Cardiac fibroblast (primary cell): ENCODE measurements around the gene MEPCE.
"Not testable (repeated sequence)": the region's sequence is repeated elsewhere in the genome, so short reads cannot be mapped to it uniquely, and the experiment has no call there.

ENCODE experiments used
- DNase-seq, 2 donors: peaks; one replicate each; pipeline versions ENCODE4 v3.0.0 to v3.0.0-alpha.2; 2010; ENCODE audit warnings: low read depth in 2 of 2
- H3K4me3 ChIP-seq, 2 donors: replicated peaks in 1 of 2; 1 replicate in 1 of 2; 2 replicates in 1 of 2; pipeline ENCODE4 v1.5.1; 2011; ENCODE audit warnings: low read depth in 2 of 2, low read length in 2 of 2, mild to moderate bottlenecking in 2 of 2, moderate library complexity in 1 of 2
- TF ChIP-seq, protein P1 (sequence below): IDR thresholded peaks from one replicate; pipeline ENCODE4 v1.5.1; 2011; ENCODE audit warnings: low read depth, mild to moderate bottlenecking, low read length, inconsistent platforms

MEPCE gene, protein sequence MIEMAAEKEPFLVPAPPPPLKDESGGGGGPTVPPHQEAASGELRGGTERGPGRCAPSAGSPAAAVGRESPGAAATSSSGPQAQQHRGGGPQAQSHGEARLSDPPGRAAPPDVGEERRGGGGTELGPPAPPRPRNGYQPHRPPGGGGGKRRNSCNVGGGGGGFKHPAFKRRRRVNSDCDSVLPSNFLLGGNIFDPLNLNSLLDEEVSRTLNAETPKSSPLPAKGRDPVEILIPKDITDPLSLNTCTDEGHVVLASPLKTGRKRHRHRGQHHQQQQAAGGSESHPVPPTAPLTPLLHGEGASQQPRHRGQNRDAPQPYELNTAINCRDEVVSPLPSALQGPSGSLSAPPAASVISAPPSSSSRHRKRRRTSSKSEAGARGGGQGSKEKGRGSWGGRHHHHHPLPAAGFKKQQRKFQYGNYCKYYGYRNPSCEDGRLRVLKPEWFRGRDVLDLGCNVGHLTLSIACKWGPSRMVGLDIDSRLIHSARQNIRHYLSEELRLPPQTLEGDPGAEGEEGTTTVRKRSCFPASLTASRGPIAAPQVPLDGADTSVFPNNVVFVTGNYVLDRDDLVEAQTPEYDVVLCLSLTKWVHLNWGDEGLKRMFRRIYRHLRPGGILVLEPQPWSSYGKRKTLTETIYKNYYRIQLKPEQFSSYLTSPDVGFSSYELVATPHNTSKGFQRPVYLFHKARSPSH

DNA sequence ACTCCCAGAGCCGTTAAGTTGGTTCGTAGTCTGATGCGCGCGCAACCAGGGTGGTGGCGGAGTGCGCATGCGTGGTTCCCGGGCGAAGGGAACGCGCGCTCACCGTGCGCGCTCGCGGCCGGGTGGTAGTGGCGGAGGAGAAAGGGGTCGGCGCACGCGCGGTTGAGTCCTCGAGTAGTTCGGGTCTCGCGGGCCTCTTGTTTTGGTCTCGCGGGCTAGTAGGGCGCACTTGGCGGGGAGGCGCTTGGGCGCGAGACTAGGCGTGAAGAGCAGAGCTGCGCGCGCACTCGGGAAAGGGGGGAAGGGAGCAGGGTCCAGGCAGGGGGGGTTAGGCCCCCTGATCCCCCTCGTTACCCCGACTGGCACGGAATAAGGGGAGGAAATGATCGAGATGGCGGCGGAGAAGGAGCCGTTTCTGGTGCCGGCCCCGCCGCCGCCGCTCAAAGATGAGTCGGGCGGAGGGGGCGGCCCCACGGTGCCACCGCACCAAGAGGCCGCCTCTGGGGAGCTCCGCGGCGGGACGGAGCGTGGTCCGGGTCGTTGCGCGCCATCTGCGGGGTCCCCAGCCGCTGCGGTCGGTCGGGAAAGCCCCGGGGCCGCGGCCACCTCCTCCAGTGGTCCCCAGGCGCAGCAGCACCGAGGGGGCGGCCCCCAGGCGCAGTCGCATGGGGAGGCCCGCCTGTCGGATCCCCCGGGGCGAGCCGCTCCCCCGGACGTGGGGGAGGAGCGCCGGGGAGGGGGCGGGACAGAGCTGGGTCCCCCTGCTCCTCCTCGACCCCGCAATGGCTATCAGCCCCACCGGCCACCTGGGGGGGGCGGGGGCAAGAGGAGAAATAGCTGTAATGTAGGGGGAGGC lies at the start of gene MEPCE:
Gene MEPCE, plus strand, starts transcription at position 195 of the 856 bp plus-strand sequence. Its CDS starts 188 bp downstream, at position 383.
- peak; percentile 97 to 98 for DNase-seq
- TF ChIP-seq, protein P1, sequence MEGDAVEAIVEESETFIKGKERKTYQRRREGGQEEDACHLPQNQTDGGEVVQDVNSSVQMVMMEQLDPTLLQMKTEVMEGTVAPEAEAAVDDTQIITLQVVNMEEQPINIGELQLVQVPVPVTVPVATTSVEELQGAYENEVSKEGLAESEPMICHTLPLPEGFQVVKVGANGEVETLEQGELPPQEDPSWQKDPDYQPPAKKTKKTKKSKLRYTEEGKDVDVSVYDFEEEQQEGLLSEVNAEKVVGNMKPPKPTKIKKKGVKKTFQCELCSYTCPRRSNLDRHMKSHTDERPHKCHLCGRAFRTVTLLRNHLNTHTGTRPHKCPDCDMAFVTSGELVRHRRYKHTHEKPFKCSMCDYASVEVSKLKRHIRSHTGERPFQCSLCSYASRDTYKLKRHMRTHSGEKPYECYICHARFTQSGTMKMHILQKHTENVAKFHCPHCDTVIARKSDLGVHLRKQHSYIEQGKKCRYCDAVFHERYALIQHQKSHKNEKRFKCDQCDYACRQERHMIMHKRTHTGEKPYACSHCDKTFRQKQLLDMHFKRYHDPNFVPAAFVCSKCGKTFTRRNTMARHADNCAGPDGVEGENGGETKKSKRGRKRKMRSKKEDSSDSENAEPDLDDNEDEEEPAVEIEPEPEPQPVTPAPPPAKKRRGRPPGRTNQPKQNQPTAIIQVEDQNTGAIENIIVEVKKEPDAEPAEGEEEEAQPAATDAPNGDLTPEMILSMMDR = no peak
- peak within 1 kb of the TSS; percentile 84 to 87 for H3K4me3 ChIP-seq

DNA sequence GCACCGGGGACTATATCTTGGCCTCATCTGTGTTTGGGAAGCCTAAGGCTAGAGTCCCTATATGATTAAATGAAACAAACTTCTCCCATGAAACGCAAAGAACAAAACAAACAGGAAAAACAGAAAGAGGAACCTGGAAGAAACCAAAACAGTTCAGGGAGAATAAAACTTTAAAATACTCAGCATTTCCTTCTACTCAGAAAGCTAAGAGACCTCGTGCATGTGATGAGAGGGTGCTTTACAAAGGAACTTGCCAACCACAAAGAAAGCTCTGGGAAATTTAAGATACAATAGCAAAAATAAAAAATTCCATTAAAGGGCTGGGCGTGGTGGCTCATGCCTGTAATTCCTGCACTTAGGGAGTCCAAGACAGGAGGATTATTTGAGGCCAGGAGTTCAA lies 49.4 kb upstream of the MEPCE start:
- no peak for DNase-seq
- TF ChIP-seq, protein P1 = no peak
- no peak overlapping the region for H3K4me3 ChIP-seq

DNA sequence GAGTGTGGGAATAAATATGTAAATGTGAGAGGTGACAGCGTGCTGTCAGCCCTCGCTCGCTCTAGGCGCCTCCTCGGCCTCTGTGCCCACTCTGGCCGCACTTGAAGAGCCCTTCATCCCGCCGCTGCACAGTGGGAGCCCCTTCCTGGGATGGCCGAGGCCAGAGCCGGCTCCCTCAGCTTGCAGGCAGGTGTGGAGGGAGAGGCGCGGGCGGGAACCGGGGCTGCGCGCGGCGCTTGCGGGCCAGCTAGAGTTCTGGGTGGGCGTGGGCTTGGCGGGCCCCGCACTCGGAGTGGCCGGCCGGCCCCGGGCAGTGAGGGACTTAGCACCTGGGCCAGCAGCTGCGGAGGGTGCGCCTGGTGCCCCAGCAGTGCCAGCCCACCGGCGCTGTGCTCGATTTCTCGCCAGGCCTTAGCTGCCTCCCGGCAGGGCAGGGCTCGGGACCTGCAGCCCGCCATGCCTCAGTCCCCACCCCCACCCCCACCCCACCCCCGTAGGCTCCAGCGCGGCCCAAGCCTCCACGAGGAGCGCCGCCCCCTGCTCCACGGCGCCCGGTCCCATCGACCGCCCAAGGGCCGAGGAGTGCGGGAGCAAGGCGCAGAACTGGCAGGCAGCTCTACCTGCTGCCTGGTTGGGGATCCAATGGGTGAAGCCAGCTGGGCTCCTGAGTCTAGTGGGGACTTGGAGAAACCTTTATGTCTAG lies 47.9 kb upstream of the MEPCE start:
- not testable (repeated sequence) for DNase-seq, H3K4me3 ChIP-seq

DNA sequence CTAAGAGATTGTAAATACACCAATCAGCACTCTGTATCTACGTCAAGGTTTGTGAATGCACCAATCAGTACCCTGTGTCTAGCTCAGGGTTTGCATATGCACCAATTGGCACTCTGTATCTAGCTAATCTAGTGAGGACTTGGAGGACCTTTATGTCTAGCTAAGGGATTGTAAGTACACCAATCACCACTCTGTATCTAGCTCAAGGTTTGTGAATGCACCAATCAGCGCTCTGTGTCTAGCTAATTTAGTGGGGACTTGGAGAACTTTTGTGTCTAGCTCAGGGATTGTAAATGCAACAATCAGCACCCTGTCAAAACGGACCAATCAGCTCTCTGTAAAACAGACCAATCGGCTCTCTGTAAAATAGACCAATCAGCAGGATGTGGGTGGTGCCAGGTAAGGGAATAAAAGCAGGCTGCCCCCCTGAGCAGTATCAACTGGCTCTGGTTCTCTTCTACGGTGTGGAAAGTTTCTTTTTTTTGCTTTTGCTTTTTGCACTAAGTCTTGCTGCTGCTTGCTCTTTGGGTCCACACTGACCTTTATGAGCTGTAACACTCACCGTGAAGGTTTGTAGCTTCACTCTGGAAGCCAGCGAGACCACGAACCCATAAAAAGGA lies 47.3 kb upstream of the MEPCE start:
- not testable (repeated sequence) for DNase-seq, H3K4me3 ChIP-seq

DNA sequence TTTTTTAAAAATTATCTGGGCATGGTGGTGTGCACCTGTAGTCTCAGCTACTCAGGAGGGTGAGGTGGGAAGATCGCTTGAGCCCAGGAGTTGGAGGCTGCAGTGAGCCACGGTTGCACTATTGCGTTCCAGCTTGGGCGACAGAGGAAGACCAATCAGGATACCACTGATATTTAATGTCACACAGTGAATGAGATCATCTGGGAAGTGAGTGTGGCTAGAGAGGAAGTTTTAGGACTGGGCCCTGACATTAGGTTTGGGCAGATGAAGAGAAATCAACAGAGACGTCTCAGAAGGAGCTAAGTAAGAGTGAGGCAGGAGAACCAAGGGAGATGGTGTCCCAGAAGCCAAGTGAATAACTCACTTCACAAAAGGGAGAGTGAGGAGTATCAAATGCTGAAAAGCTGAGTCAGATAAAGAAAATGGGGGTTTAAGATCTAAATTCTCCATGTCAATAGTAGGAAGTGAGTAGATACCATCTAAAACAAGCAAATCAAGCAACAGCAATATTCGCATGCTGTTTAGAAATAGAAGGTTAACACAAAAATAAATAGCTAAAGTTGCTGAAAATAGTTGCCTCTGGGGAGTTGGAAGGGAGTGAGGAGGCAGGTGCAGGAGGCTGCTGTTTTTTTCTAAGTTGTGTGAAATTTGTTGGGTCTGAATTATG lies 44.9 kb upstream of the MEPCE start:
- TF ChIP-seq, protein P1 = no peak
- no peak for DNase-seq
- no peak overlapping the region for H3K4me3 ChIP-seq

DNA sequence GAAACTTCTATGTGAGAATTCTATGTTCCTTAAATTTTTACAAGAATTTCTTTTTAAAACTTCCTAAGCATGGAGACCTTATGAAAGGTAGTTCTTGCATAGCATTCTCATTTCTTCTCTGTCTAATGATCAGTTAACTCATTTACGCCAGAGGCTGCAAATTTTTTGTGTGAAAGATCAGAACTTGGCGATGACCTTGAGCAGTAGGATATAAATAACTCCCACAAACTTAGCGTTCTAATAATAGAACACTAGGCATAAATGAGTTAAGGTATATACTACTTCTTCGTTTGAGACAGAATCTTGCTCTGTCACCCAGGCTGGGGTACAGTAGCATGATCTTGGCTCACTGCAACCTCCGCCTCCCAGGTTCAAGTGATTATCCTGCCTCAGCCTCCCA lies 42.7 kb upstream of the MEPCE start:
- DNase-seq = no peak
- H3K4me3 ChIP-seq = no peak overlapping the region
- TF ChIP-seq, protein P1 = no peak

DNA sequence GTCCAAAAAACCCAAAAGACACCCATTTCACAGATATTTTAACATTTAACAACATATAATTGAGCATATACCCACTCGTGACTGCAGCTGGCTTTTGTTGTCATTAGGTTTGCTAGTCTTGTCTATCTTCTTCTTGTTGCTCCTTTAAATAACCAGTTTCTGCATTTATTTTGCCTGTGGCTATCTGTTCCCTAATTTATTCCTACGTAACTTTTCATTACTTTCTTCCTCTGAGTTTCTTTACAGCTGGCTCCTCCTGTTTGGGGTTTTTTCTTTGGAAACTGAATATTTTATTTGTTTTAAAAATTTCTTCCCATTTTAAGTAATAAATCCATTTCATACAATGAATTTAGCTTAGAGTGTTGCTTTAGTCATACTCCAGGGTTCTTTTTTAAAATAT lies 41.9 kb upstream of the MEPCE start:
- DNase-seq = no peak
- no peak overlapping the region for H3K4me3 ChIP-seq
- TF ChIP-seq, protein P1 = no peak
